H1 (cell line): Measurements from ENCODE around the gene UBA3. TPM values are rescaled to one million over a fixed set of nuclear protein-coding genes. Genes with fewer than 3 reads are reported as not detected.

Experiments
- CTCF ChIA-PET: fragments of 300-600 bp; sonication (Branson Sonifier 250); formaldehyde crosslinking; loops from one replicate; lab custom pipeline; 2021; ENCODE audit not compliant: partially characterized antibody; lab: Charles Lee
- POLR2A ChIA-PET: fragments of 300-600 bp; sonication (Branson Sonifier 250); formaldehyde crosslinking; loops from one replicate; lab custom pipeline; 2021; ENCODE audit warnings: inconsistent platforms; ENCODE audit not compliant: partially characterized antibody; lab: Charles Lee
- DNase-seq, 2 experiments: peaks; one replicate each; pipeline versions ENCODE4 v3.0.0 to v3.0.0-alpha.2; 2010 to 2022; ENCODE audit warnings: low spot score in 2 of 2, low read depth in 1 of 2, mixed read lengths in 1 of 2
- FAIRE-seq: peaks from 2 replicates; lab custom pipeline; 2011; peaks lifted over from hg19 to GRCh38; lab: Jason Lieb, UNC
- H2AFZ ChIP-seq: 2 replicates; pipeline ENCODE4 v1.8.1; 2012; ENCODE audit warnings: low read length, inconsistent platforms
- H2AK5ac ChIP-seq: 2 replicates; pipeline ENCODE4 v1.6.1; 2013; ENCODE audit warnings: low read depth, low read length
- H2BK120ac ChIP-seq: replicated peaks from 2 replicates; pipeline ENCODE3; 2013; ENCODE audit warnings: low read depth, low read length, inconsistent platforms
- H2BK12ac ChIP-seq: 2 replicates; pipeline ENCODE4 v1.6.1; 2013; ENCODE audit warnings: low read depth, low read length
- H2BK15ac ChIP-seq: 2 replicates; pipeline ENCODE4 v1.6.1; 2013; ENCODE audit warnings: low read length
- H2BK20ac ChIP-seq: 2 replicates; pipeline ENCODE4 v1.6.1; 2013; ENCODE audit warnings: low read length
- H2BK5ac ChIP-seq: 2 replicates; pipeline ENCODE4 v1.6.1; 2013; ENCODE audit warnings: low read depth, low read length
- H3K14ac ChIP-seq: 2 replicates; pipeline ENCODE4 v1.6.1; 2013; ENCODE audit warnings: inconsistent platforms; ENCODE audit not compliant: insufficient read length
- H3K18ac ChIP-seq: 2 replicates; pipeline ENCODE4 v1.6.1; 2013; ENCODE audit warnings: low read length; ENCODE audit errors: extremely low read depth
- H3K23ac ChIP-seq: 2 replicates; pipeline ENCODE4 v1.6.1; 2013; ENCODE audit warnings: inconsistent platforms; ENCODE audit not compliant: insufficient read length
- H3K23me2 ChIP-seq: 2 replicates; pipeline ENCODE4 v1.6.1; 2013; ENCODE audit warnings: low read depth, low read length
- H3K27ac ChIP-seq: 2 replicates; pipeline ENCODE4 v1.6.1; 2011; ENCODE audit warnings: low read depth, low read length, inconsistent platforms
- H3K27me3 ChIP-seq, 4 experiments: replicated peaks in 1 of 4; 1 replicate in 1 of 4; 2 replicates in 3 of 4; pipeline versions ENCODE4 v1.6.1 to v1.8.1; 2011 to 2013; ENCODE audit warnings: low read length in 3 of 4, mild to moderate bottlenecking in 3 of 4, inconsistent platforms in 2 of 4, mixed read lengths in 2 of 4, moderate library complexity in 1 of 4; ENCODE audit not compliant: control insufficient read depth in 3 of 4, insufficient read depth in 3 of 4; ENCODE audit errors: extremely low read depth in 1 of 4
- H3K36me3 ChIP-seq, 4 experiments: 2 replicates each; pipeline versions ENCODE4 v1.6.1 to v1.8.1; 2011 to 2013; ENCODE audit warnings: mild to moderate bottlenecking in 4 of 4, low read length in 3 of 4, moderate library complexity in 2 of 4, control low read depth in 1 of 4, inconsistent platforms in 1 of 4; ENCODE audit not compliant: insufficient read depth in 4 of 4, control insufficient read depth in 2 of 4
- H3K4ac ChIP-seq: replicated peaks from 2 replicates; pipeline ENCODE3; 2013; ENCODE audit warnings: low read length, low read depth, mixed read lengths, inconsistent platforms; ENCODE audit not compliant: insufficient read length
- H3K4me1 ChIP-seq, 4 experiments: replicated peaks in 1 of 4; 1 replicate in 1 of 4; 2 replicates in 3 of 4; pipeline versions ENCODE4 v1.6.1 to v1.8.1; 2011 to 2013; ENCODE audit warnings: low read length in 3 of 4, inconsistent platforms in 2 of 4, mixed read lengths in 1 of 4; ENCODE audit not compliant: insufficient read depth in 4 of 4, control insufficient read depth in 3 of 4
- H3K4me2 ChIP-seq, 2 experiments: 2 replicates each; pipeline versions ENCODE4 v1.6.1 to v1.8.1; 2011 to 2013; ENCODE audit warnings: low read depth in 2 of 2, low read length in 2 of 2, control low read depth in 1 of 2, inconsistent platforms in 1 of 2, mild to moderate bottlenecking in 1 of 2; ENCODE audit not compliant: insufficient read depth in 1 of 2
- H3K4me3 ChIP-seq, 4 experiments: fragments of 200-600, 300-600 bp in 1 of 4; sonication (generic), shearing (Covaris generic), sonication (Bioruptor Twin) in 1 of 4; 2 replicates each; pipeline versions ENCODE4 v1.5.1 to v1.8.1; 2011 to 2016; ENCODE audit warnings: low read length in 4 of 4, low read depth in 3 of 4, control low read depth in 2 of 4, inconsistent platforms in 2 of 4, mild to moderate bottlenecking in 2 of 4, mixed read lengths in 1 of 4, moderate library complexity in 1 of 4; ENCODE audit not compliant: insufficient read depth in 2 of 4; ENCODE audit errors: extremely low read depth in 1 of 4
- H3K56ac ChIP-seq: replicated peaks from 2 replicates; pipeline ENCODE3; 2013; ENCODE audit warnings: low read depth, mild to moderate bottlenecking, mixed read lengths, low read length, inconsistent platforms; ENCODE audit not compliant: insufficient read length
- H3K79me1 ChIP-seq: 2 replicates; pipeline ENCODE4 v1.6.1; 2013; ENCODE audit warnings: low read depth, low read length, control low read depth
- H3K79me2 ChIP-seq, 2 experiments: 2 replicates each; pipeline versions ENCODE4 v1.6.1 to v1.8.1; 2012 to 2013; ENCODE audit warnings: low read length in 2 of 2, mild to moderate bottlenecking in 2 of 2, inconsistent platforms in 1 of 2; ENCODE audit not compliant: insufficient read depth in 2 of 2, control insufficient read depth in 1 of 2
- H3K9ac ChIP-seq, 4 experiments: replicated peaks in 1 of 4; 1 replicate in 1 of 4; 2 replicates in 3 of 4; pipeline versions ENCODE4 v1.6.1 to v1.8.1; 2011 to 2013; ENCODE audit warnings: low read depth in 3 of 4, low read length in 3 of 4, control low read depth in 2 of 4, mild to moderate bottlenecking in 2 of 4, moderate library complexity in 2 of 4, inconsistent platforms in 1 of 4; ENCODE audit errors: extremely low read depth in 1 of 4
- H3K9me3 ChIP-seq, 2 experiments: 2 replicates each; pipeline versions ENCODE4 v1.6.1 to v1.8.1; 2012 to 2013; ENCODE audit warnings: mild to moderate bottlenecking in 2 of 2, moderate library complexity in 2 of 2, control low read depth in 1 of 2, inconsistent platforms in 1 of 2, low read depth in 1 of 2, low read length in 1 of 2, mixed read lengths in 1 of 2; ENCODE audit not compliant: insufficient read depth in 2 of 2
- H4K20me1 ChIP-seq, 2 experiments: replicated peaks in 1 of 2; 2 replicates each; pipeline versions ENCODE3 to v1.8.1; 2011 to 2013; ENCODE audit warnings: inconsistent platforms in 2 of 2, low read length in 2 of 2, mild to moderate bottlenecking in 1 of 2; ENCODE audit not compliant: insufficient read depth in 2 of 2, control insufficient read depth in 1 of 2
- H4K5ac ChIP-seq: 2 replicates; pipeline ENCODE4 v1.6.1; 2013; ENCODE audit warnings: low read length, low read depth, mixed read lengths, inconsistent platforms; ENCODE audit not compliant: insufficient read length
- H4K8ac ChIP-seq: 2 replicates; pipeline ENCODE4 v1.8.0; 2013; ENCODE audit warnings: mild to moderate bottlenecking, moderate library complexity, low read length, inconsistent platforms; ENCODE audit not compliant: insufficient read depth; ENCODE audit errors: extremely low read depth
- H4K91ac ChIP-seq: replicated peaks from 2 replicates; pipeline ENCODE3; 2013; ENCODE audit warnings: low read length, mixed read lengths, inconsistent platforms; ENCODE audit not compliant: insufficient read length
- ATF3 ChIP-seq: IDR thresholded peaks from 2 replicates; pipeline ENCODE4 v1.6.1; 2011; ENCODE audit warnings: low read depth, mild to moderate bottlenecking, low read length; ENCODE audit not compliant: insufficient read depth
- NANOG ChIP-seq: IDR thresholded peaks from 2 replicates; pipeline ENCODE4 v1.6.1; 2011; ENCODE audit warnings: low read length, low read depth, mild to moderate bottlenecking, inconsistent platforms; ENCODE audit not compliant: insufficient read depth, poor library complexity, severe bottlenecking
- POLR2A ChIP-seq, 2 experiments: IDR thresholded peaks; 1 replicate in 1 of 2; 2 replicates in 1 of 2; pipeline ENCODE4 v1.6.1; 2011; ENCODE audit warnings: low read depth in 2 of 2, low read length in 2 of 2, mild to moderate bottlenecking in 2 of 2; ENCODE audit errors: control extremely low read depth in 1 of 2
- RBBP5 ChIP-seq: IDR thresholded peaks from 2 replicates; pipeline ENCODE4 v1.7.1; 2012; ENCODE audit warnings: low read depth, mild to moderate bottlenecking, inconsistent platforms, low read length, moderate library complexity, borderline replicate concordance
- WGBS, 2 experiments: shearing (Covaris generic) in 1 of 2; methylation state at CpG; one replicate each; pipeline versions ENCODE4 v1.1.6 to v1.1.7; 2013 to 2015; ENCODE audit warnings: low lambda C conversion rate in 2 of 2, mixed read lengths in 2 of 2, inconsistent platforms in 1 of 2, low coverage in 1 of 2, missing lambda C conversion rate in 1 of 2; ENCODE audit not compliant: insufficient replicate concordance in 2 of 2, insufficient coverage in 1 of 2, insufficient read length in 1 of 2; ENCODE audit errors: extremely low coverage in 1 of 2, missing lambda C conversion rate in 1 of 2; 5-methylcytosine and 5-hydroxymethylcytosine counted together
- polyA plus RNA-seq, 7 experiments: library from polyadenylated mRNA; depleted of rRNA in 3 of 7; stranded (reverse) in 5 of 7; unstranded in 2 of 7; fragments of >200 nt in 5 of 7; fragments of 200-250 nt in 2 of 7; gene quantifications; 1 replicate in 5 of 7; 2 replicates in 1 of 7; 4 replicates in 1 of 7; pipeline versions ENCODE4 v1.2.1 to v1.2.3, GENCODE V29; 2011 to 2013; ENCODE audit warnings: missing spikeins in 2 of 7, mixed read lengths in 2 of 7
- total RNA-seq: library from RNA; stranded (reverse); fragmentation: NEBNext Ultra II Directional; extraction: Animal tissue kit (Norgen Biotek cat#: 25700); gene quantifications from 2 replicates; pipeline ENCODE4 v1.2.1, GENCODE V29; 2021

The UBA3 gene
- total and polyA plus RNA-seq, 2 of the 8 experiments (the other 6 are each of a cell fraction or from before 2014, with no cell fraction given), result 40.8 to 97.8 TPM

GRCh38 chr3:69099576-69099975, 19.4 kb upstream of the UBA3 start:
- WGBS, 2 experiments, result 89% methylated on average over 4 of the region's 4 CpGs; no CpG with 5 or more reads in 1 of the 2 experiments
- CTCF ChIA-PET, result interaction anchor here (0.9 to 1.8 kb wide), 4 partner anchors 7 to 114 kb away, joined by 3 to 13 read pairs (median 4); no protein-coding TSS in a partner anchor
- no peak overlapping the region for H4K5ac ChIP-seq
- no peak overlapping the region for H3K4ac ChIP-seq
- FAIRE-seq, result no peak
- H3K23me2 ChIP-seq, result no peaks in the 10 kb centered on the region
- no peak overlapping the region for H3K9ac ChIP-seq
- H3K27ac ChIP-seq, result no peak overlapping the region
- H3K79me2 ChIP-seq, result no peaks in the 10 kb centered on the region
- no peak overlapping the region for H2BK20ac ChIP-seq
- no peak overlapping the region for H3K14ac ChIP-seq
- no peaks in the 10 kb centered on the region for H3K27me3 ChIP-seq
- H3K36me3 ChIP-seq, result peaks cover 0 to 14% (median 2%) of the 10 kb centered on the region in 4 experiments; a peak in 2 of 8 replicates
- no peak overlapping the region for H2BK15ac ChIP-seq
- TF ChIP-seq ATF3, result no peak
- no peak for TF ChIP-seq NANOG
- TF ChIP-seq RBBP5, result no peak
- TF ChIP-seq POLR2A (IDR thresholded peaks at IDR 0.05; ENCODE audit: control extremely low read depth in 1 of 2, low read depth in 2 of 2, low read length in 2 of 2), result no peak
- TF ChIP-seq, all 59 proteins: peak for 0
- H3K4me3 ChIP-seq, result no peak overlapping the region
- H4K20me1 ChIP-seq, result no peaks in the 10 kb centered on the region
- H2AK5ac ChIP-seq, result no peak overlapping the region
- no peak overlapping the region for H2AFZ ChIP-seq
- H4K91ac ChIP-seq, result no peak overlapping the region
- H3K9me3 ChIP-seq, result no peaks in the 10 kb centered on the region
- no peak overlapping the region for H3K18ac ChIP-seq
- no peak overlapping the region for H3K56ac ChIP-seq
- no peak overlapping the region for H4K8ac ChIP-seq
- H2BK120ac ChIP-seq, result no peak overlapping the region
- no peak for DNase-seq
- H2BK5ac ChIP-seq, result no peak overlapping the region
- no peaks in the 10 kb centered on the region for H3K79me1 ChIP-seq
- POLR2A ChIA-PET, result interaction anchor here (1.5 kb wide), 1 partner anchor 47 kb away, joined by 3 read pairs; the partner anchor contains the start of gene TMF1
- no peak overlapping the region for H3K23ac ChIP-seq
- no peak overlapping the region for H2BK12ac ChIP-seq
- no peak overlapping the region for H3K4me2 ChIP-seq
- H3K4me1 ChIP-seq, result no peaks in the 10 kb centered on the region; a peak in 2 of 7 replicates
